ENCODE measurements around the gene NKAPL. TPM values are rescaled to one million over a fixed set of nuclear protein-coding genes. Genes with fewer than 3 reads are reported as not detected.

The NKAPL gene
- polyA plus RNA-seq, 1 donor (not counting 4 experiments of a cell fraction or from before 2014, with no cell fraction given) = 0.35 TPM

DNA sequence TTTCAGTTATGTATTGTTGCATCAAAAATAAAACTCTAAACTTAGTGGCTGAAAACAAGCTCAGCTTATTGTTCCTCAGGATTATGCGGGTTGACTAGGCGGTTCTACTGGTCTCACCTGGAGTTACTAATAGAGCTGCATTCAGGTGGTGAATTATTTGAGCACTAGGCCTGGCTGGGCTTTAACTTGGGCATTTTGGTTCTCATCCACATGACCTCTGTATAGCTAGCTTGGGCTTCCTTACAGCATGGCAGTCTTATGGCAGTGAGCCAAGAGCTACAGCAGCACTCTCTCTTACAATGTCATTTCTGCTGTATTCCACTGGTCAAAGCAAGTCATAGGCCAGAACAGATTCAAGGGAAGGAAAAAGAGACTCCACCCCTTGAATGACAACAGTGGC lies 23.8 kb downstream of the NKAPL start:
- H3K27ac ChIP-seq (ENCODE audit: control insufficient read depth, insufficient read depth, low read length) = no peak overlapping the region
- no peaks in the 10 kb centered on the region for H3K27me3 ChIP-seq (ENCODE audit: control insufficient read depth, extremely low read depth, insufficient read depth, low read length)
- no peaks in the 10 kb centered on the region for H4K20me1 ChIP-seq (ENCODE audit: control insufficient read depth, extremely low read depth, insufficient read depth, low read length)
- no peak overlapping the region for H2AFZ ChIP-seq (ENCODE audit: control insufficient read depth, low read length)
- H3K36me3 ChIP-seq (ENCODE audit: control insufficient read depth in 2 of 2, extremely low read depth in 1 of 2, insufficient read depth in 2 of 2, low read length in 2 of 2) = peaks cover 0 to 2% of the 10 kb centered on the region in 2 experiments
- no peaks in the 10 kb centered on the region for H3K9me1 ChIP-seq (ENCODE audit: control insufficient read depth, extremely low read depth, insufficient read depth, low read length)
- H3K4me2 ChIP-seq (ENCODE audit: control insufficient read depth, extremely low read depth, insufficient read depth, low read depth, low read length) = no peak overlapping the region
- no peak overlapping the region for H3K4me3 ChIP-seq (ENCODE audit: control insufficient read depth in 2 of 3, extremely low read depth in 1 of 3, insufficient read depth in 2 of 3, low read depth in 1 of 3, low read length in 3 of 3)
- dilution Hi-C loops (cut with MboI; ENCODE audit: extremely low pct_ligation_motif_present, low sequenced_read_pairs) = no loop called here
- DNase-seq (ENCODE audit: low read depth, low spot score) (no peak), FAIRE-seq (no peak)
- H3K9ac ChIP-seq (ENCODE audit: control insufficient read depth, extremely low read depth, insufficient read depth, low read length) = no peak overlapping the region
- H3K4me1 ChIP-seq (ENCODE audit: control insufficient read depth, extremely low read depth, insufficient read depth, low read length) = peaks cover 6% of the 10 kb centered on the region
- no peaks in the 10 kb centered on the region for H3K9me3 ChIP-seq (ENCODE audit: control insufficient read depth, low read depth, low read length)
- TF ChIP-seq EZH2 (IDR thresholded peaks at IDR 0.05; ENCODE audit: low read length) = no peak
- TF ChIP-seq, protein P1, sequence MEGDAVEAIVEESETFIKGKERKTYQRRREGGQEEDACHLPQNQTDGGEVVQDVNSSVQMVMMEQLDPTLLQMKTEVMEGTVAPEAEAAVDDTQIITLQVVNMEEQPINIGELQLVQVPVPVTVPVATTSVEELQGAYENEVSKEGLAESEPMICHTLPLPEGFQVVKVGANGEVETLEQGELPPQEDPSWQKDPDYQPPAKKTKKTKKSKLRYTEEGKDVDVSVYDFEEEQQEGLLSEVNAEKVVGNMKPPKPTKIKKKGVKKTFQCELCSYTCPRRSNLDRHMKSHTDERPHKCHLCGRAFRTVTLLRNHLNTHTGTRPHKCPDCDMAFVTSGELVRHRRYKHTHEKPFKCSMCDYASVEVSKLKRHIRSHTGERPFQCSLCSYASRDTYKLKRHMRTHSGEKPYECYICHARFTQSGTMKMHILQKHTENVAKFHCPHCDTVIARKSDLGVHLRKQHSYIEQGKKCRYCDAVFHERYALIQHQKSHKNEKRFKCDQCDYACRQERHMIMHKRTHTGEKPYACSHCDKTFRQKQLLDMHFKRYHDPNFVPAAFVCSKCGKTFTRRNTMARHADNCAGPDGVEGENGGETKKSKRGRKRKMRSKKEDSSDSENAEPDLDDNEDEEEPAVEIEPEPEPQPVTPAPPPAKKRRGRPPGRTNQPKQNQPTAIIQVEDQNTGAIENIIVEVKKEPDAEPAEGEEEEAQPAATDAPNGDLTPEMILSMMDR (optimal IDR thresholded peaks at IDR 0.05 in 1 of 3, IDR thresholded peaks at IDR 0.05 in 1 of 3, conservative IDR thresholded peaks at IDR 0.05 in 1 of 3; ENCODE audit: extremely low read depth in 1 of 3, insufficient read depth in 2 of 3, low read length in 3 of 3) = no peak
- H3K79me2 ChIP-seq (ENCODE audit: control insufficient read depth, insufficient read depth, low read length) = peaks cover 2% of the 10 kb centered on the region

DNA sequence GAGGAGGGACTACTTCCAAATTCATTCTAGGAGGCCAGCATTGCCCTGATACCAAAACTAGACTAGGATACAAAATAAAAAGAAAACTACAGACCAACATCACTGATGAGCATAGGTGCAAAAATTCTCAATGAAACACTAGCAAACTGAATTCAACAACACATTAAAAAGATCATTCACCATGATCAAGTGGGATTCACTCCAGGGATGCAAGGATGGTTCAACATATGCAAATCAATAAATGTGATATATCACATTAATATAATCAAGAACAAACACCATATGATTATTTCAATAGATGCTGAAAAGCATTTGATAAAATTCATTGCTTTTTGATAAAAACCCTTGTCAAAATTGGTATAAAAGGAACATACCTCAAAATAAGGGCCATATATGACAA lies 32.5 kb downstream of the NKAPL start:
- Histone ChIP-seq H3K4me1 (ENCODE audit: control insufficient read depth, extremely low read depth, insufficient read depth, low read length) (no peaks in the 10 kb centered on the region), H3K9me3 (ENCODE audit: control insufficient read depth, low read depth, low read length) (no peaks in the 10 kb centered on the region), H3K9ac (ENCODE audit: control insufficient read depth, extremely low read depth, insufficient read depth, low read length) (no peak overlapping the region), H3K79me2 (ENCODE audit: control insufficient read depth, insufficient read depth, low read length) (no peaks in the 10 kb centered on the region), H3K4me3 (ENCODE audit: control insufficient read depth in 2 of 3, extremely low read depth in 1 of 3, insufficient read depth in 2 of 3, low read depth in 1 of 3, low read length in 3 of 3) (no peak overlapping the region), H3K4me2 (ENCODE audit: control insufficient read depth, extremely low read depth, insufficient read depth, low read depth, low read length) (no peak overlapping the region), H3K27ac (ENCODE audit: control insufficient read depth, insufficient read depth, low read length) (no peak overlapping the region), H3K36me3 (ENCODE audit: control insufficient read depth in 2 of 2, extremely low read depth in 1 of 2, insufficient read depth in 2 of 2, low read length in 2 of 2) (peaks cover 0 to 2% of the 10 kb centered on the region in 2 experiments), H2AFZ (ENCODE audit: control insufficient read depth, low read length) (no peak overlapping the region), H4K20me1 (ENCODE audit: control insufficient read depth, extremely low read depth, insufficient read depth, low read length) (no peaks in the 10 kb centered on the region), H3K9me1 (ENCODE audit: control insufficient read depth, extremely low read depth, insufficient read depth, low read length) (no peaks in the 10 kb centered on the region), H3K27me3 (ENCODE audit: control insufficient read depth, extremely low read depth, insufficient read depth, low read length) (no peaks in the 10 kb centered on the region)
- FAIRE-seq (no peak), DNase-seq (ENCODE audit: low read depth, low spot score) (no peak)
- TF ChIP-seq, protein P1 (optimal IDR thresholded peaks at IDR 0.05 in 1 of 3, IDR thresholded peaks at IDR 0.05 in 1 of 3, conservative IDR thresholded peaks at IDR 0.05 in 1 of 3; ENCODE audit: extremely low read depth in 1 of 3, insufficient read depth in 2 of 3, low read length in 3 of 3) = no peak
- no peak for TF ChIP-seq EZH2 (IDR thresholded peaks at IDR 0.05; ENCODE audit: low read length)
- dilution Hi-C loops (cut with MboI; ENCODE audit: extremely low pct_ligation_motif_present, low sequenced_read_pairs) = no loop called here
